Embryonic facial prominence (tissue), 1 donor: Measurements from ENCODE around the gene PLEKHO2.

Experiments used
- DNase-seq: peaks from one replicate; pipeline ENCODE4 v3.0.0-alpha.2; 2016; ENCODE audit errors: extremely low spot score

PLEKHO2 gene

GRCh38 chr15:64825431-64826294 lies 16.1 kb upstream of the PLEKHO2 start, which contains the start of gene PIF1:
Gene PIF1, minus strand, starts transcription at chr15:64825647. Its CDS starts 1,312 bp downstream, at chr15:64824335.
- peak; percentile 96 for DNase-seq

GRCh38 chr15:64828985-64829384 lies 12.7 kb upstream of the PLEKHO2 start:
- no peak for DNase-seq

DNA sequence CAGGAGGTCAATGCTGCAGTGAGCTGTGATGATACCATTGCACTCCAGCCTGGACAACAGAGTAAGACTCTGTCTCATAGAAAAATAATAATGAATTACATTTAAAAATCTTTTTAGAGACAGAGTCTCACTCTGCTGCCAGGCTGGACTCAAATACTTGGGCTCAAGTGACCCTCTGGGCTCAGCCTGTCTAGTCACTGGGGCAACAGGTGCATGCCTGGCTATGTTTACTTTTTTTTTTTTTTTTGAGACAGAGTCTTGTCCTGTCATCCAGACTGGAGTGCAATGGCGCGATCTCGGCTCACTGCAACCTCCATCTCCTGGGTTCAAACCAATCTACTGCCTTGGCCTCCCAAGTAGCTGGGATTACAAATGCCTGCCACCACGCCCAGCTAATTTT lies 8.0 kb upstream of the PLEKHO2 start:
- no peak for DNase-seq

- no peak for DNase-seq
Observed at GRCh38 chr15:64836023-64836536, 5.6 kb upstream of the PLEKHO2 start.

DNA sequence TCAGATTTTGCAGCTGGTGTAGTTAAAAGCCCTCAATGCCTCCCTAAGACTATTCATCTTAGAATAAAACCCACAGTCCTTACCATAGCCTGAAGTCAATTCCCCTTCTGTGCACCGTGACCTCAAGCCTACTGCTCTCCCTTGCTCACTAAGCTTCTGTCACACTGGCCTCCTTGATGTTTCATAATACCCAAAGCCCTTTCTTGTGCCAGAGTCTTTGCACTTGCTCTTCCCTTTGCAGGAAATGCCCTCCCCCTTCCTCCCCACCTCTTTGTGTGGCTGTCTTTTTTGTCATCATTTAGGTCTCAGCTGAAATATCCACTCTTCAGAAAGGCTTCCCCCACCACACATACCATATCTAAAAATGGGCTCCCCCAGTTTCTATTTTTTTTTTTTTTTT lies 4.2 kb upstream of the PLEKHO2 start:
- DNase-seq: no peak

DNA sequence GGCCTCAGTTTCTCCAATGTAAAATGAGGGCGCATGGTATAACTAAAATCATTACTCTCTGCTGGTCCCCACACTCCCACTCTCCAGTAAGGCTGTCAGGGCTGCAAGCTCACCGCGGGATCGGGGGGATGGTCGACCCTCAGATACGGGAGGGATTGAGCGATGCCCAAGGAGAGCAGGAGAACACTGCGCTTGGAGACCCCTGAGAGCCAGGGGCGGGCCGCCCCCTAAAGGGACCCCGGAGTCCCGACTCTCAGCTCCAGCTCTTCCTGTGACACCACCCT lies 713 bp upstream of the PLEKHO2 start:
- DNase-seq: no peak

GRCh38 chr15:64842096-64842939 lies 603 bp downstream of the PLEKHO2 start:
- no peak for DNase-seq

- no peak for DNase-seq
Observed at GRCh38 chr15:64842986-64843561, 1.4 kb downstream of the PLEKHO2 start.

GRCh38 chr15:64843991-64844390 lies 2.3 kb downstream of the PLEKHO2 start:
- no peak for DNase-seq

- no peak for DNase-seq
Observed at GRCh38 chr15:64844576-64845145, 2.9 kb downstream of the PLEKHO2 start.

- no peak for DNase-seq
Observed at GRCh38 chr15:64845183-64845611, 3.5 kb downstream of the PLEKHO2 start.

DNA sequence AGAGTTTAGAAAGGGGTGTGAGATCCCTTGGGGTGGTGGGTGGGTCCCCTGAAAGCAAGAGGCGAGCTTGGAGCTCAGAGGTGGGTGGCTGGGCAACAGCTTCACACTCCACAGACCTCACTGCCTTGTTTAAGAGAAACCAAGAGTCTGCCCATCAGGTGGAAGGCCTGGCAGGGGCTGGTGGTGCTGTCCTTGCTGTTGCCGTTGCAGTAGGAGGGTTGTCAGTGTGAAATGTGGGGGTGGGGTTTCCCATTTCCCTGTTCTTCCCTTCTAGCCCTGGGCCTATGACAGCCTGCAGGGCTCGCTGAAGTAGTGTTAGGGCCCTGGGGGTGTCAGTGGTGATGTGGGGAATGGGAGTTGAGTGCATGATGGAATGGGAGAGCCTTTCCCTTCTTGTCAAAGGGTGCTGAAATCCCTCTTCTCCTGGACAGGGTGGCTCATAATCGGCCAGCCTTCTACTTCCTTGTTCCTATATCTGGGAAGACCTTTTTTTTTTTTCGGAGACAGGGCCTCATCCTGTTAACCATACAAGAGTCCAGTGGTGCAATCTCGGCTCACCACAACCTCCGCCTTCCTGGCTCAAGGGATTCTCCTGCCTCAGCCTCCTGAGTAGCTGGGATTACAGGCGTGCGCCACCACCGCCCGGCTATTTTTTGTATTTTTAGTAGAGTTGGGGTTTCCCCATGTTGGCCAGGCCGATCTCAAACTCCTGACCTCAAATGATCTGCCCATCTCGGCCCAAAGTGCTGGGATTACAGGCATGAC lies 4.3 kb downstream of the PLEKHO2 start:
- no peak for DNase-seq

- DNase-seq: no peak
Observed at GRCh38 chr15:64847016-64847415, 5.3 kb downstream of the PLEKHO2 start.

GRCh38 chr15:64847448-64847847 lies 5.7 kb downstream of the PLEKHO2 start:
- DNase-seq: no peak

- no peak for DNase-seq
Observed at GRCh38 chr15:64847876-64848716, 6.4 kb downstream of the PLEKHO2 start.

DNA sequence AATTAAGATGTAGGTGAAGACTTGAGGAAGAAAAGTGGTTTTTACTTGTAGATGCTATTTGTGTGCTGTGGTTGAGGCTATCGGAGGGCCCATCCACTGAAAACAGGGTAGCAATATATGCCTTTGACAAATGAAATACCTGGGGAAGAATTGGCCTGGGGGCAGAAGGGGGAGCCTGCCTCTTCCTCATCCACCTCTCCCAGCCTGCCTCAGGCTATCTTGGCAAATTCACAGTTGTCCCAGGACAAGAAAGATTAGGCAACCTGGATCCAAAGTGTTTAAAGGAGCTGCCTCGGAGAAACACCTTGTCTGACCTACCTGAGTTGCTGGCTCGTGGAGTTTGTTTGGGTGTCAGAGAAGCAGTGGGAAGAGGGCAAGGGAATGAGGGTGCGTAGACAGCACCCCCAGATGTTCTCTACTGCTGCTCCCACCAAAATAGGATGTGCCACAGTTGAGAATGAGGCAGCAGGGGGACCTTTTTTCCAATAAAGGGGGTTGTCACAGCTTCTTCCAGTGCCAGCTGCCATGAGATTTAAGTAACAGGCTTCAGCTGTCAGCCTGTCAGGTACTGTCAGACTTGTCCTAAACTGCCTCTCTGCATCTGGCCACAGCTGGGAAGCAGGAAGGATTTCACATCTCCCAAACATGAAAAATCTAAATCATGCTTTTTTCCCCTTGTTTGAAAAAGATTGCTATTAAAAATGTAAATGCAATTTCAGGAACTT lies 9.2 kb downstream of the PLEKHO2 start:
- no peak for DNase-seq

DNA sequence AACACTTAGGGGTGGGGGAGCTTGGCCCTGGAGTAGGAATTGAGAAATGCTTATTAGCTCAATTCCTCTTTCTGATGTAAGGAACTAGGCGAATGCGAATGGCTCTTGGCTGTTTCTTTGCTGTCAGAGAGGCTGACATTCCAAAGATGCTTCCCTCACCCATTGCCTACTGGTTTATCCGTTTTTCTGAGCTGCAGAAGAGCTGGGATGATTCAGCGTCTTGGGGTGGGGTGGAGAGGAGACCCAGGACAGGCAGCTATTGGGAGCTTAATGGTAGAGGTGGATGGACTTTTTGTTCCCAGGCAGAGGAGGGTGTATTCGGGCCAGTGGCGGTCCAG lies 9.8 kb downstream of the PLEKHO2 start:
- DNase-seq: no peak

DNA sequence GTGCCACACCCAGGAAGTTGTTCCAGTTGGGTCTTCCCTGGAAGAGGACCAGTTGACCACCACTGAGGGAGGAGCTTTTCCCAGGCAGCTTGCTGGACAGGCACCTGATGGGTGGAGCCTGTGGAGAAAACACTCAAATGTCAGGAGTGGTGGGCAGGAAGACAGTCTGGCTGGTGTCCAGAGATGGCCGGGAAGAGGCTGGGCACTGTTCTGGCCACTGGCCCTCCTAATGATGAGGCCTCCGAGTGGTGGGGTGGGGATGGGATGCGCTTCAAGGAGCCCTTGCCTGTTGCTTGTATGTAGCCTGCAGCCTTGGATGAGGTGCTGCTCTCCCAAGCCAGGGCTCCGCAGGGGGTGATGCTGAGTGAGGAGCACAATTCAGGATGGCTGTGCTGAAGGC lies 12.3 kb downstream of the PLEKHO2 start:
- DNase-seq: no peak

DNA sequence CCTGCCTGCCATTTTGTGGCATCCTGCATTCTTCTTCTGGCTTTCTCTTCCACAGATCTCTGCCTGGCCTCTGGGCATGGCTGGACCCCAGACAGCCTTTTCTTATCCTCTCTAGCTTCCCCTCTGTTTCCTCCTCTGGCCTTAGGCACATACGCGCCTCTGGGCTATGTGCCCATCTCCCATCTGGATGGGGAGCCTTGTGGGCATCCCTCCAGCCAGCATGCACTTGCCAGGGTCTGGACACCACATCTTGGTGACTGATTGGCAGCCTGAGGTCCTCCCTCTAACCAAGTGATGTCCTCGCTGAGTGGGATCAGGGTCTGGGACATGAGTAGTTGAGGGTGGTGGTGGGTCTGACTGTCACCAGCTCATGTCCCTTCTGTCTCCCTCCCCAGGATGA lies 12.8 kb downstream of the PLEKHO2 start:
- no peak for DNase-seq
